Right lobe of liver (tissue), 6 donors: ENCODE measurements around the gene EPB41L1. TPM values are rescaled to one million over a fixed set of nuclear protein-coding genes. Genes with fewer than 3 reads are reported as not detected.

Source experiments
- ATAC-seq, 4 donors: fragments of 200-7000 bp; cut with Tn5 transposase; one replicate each; pipeline ENCODE4 v1.9.1; 2020; ENCODE audit warnings: mild to moderate bottlenecking in 4 of 4, moderate library complexity in 4 of 4
- DNase-seq, 3 donors: peaks; one replicate each; pipeline ENCODE4 v3.0.0-alpha.2; 2020
- H3K27ac ChIP-seq, 3 donors: fragments of 200-600 bp; one replicate each; pipeline ENCODE4 v1.8.0; 2022
- H3K27me3 ChIP-seq, 2 donors: fragments of 200-600 bp; one replicate each; pipeline ENCODE4 v1.8.0; 2022
- H3K36me3 ChIP-seq, 4 donors: fragments of 200-600 bp; sonication (generic) in 1 of 4; one replicate each; pipeline versions ENCODE4 v1.5.1 to v1.8.0; 2017 to 2022; ENCODE audit warnings: control low read depth in 1 of 4
- H3K4me1 ChIP-seq, 4 donors: fragments of 200-600 bp; sonication (generic) in 1 of 4; one replicate each; pipeline versions ENCODE4 v1.5.1 to v1.8.0; 2017 to 2022; ENCODE audit warnings: control low read depth in 1 of 4
- H3K4me3 ChIP-seq, 3 donors: fragments of 200-600 bp; one replicate each; pipeline ENCODE4 v1.8.0; 2022
- H3K9me3 ChIP-seq, 4 donors: fragments of 200-600 bp; sonication (generic) in 1 of 4; one replicate each; pipeline versions ENCODE4 v1.5.1 to v1.8.0; 2017 to 2022; ENCODE audit warnings: control low read depth in 1 of 4
- POLR2A ChIP-seq: fragments of 450-650 bp; IDR thresholded peaks from one replicate; pipeline ENCODE4 v1.6.1; 2017; ENCODE audit warnings: antibody characterized with exemption, mild to moderate bottlenecking
- WGBS: methylation state at CpG from one replicate; pipeline ENCODE4 v1.1.6; 2018; ENCODE audit warnings: low coverage, low lambda C conversion rate; ENCODE audit not compliant: insufficient coverage; ENCODE audit errors: missing lambda C conversion rate; 5-methylcytosine and 5-hydroxymethylcytosine counted together
- intact Hi-C, 2 donors: fragments of 100-400 bp; cut with DNase I; formaldehyde crosslinking; loops; one replicate each; pipeline versions ENCODE4 v1.11.2 to v1.14.1; 2022
- total RNA-seq, 6 experiments: library from RNA; depleted of rRNA in 2 of 6; stranded (reverse); fragments of >200 nt in 2 of 6; fragmentation: NEBNext Ultra II Directional in 3 of 6; extraction: Animal tissue kit (Norgen Biotek cat#: 25700) in 3 of 6; gene quantifications; one replicate each; pipeline versions ENCODE4 v1.1.0 to v1.2.4, GENCODE V29; 2016 to 2023
- TF ChIP-seq, protein P1 (sequence below), 4 donors: fragments of 200-600 bp in 3 of 4; fragments of 450-650 bp in 1 of 4; IDR thresholded peaks; one replicate each; pipeline versions ENCODE4 v1.5.1 to v1.8.0; 2016 to 2022; ENCODE audit warnings: antibody characterized with exemption in 4 of 4, mild to moderate bottlenecking in 2 of 4
- donor health status: DM: no; HTN: yes; CAD: no.
- donor health status: DM: no; HTN: no; CAD: no.
- donor health status: DM: no; HTN: no; CAD: no.
- donor health status: DM: no; HTN: yes; CAD: no.
- donor health status: DM: no; HTN: yes; CAD: no.

Gene EPB41L1
- total RNA-seq, 6 experiments from 2014 or later, result 3.1 to 13.2 (median 5.3) TPM

DNA sequence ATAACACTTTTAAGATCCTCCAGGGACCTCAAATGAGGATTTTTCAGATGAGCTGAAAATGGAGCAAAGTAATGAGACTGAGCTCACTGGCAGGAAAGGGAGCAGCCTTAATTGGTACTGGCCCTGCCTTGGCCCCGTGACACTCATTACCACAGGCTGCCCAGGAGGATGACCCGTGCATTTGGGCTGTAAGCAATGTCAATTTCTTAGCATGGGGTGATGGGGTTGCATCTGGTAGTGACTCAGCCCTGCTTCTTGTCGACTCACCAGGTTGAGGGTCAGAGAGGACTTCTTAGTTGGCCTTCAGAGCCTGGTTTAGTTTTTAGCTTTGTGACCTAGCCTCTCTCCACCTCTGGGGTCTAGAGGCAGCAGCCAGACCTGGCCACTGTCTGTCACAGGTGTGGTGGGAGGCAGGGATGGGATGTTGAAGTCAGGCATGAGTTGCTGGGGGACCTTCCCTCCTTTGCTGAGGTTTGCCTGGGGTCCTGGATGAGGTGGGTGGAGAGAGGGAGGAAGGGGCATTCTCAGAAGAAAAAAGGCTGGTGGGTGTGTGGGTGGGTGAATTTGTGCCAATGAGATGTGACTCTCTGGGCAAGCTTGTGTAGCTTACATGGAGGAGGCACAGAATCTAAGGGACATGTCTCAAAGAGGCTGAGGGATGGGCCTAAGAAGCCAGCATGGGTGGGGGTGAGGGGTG lies 25.9 kb upstream of the EPB41L1 start:
- DNase-seq, result no peak
- no peak overlapping the region for H3K4me3 ChIP-seq
- H3K27ac ChIP-seq, result no peak overlapping the region
- 54% methylated on average over 3 of the region's 3 CpGs for WGBS
- intact Hi-C loops, result no loop called here
- H3K36me3 ChIP-seq, result no peaks in the 10 kb centered on the region
- no peaks in the 10 kb centered on the region for H3K4me1 ChIP-seq
- no peaks in the 10 kb centered on the region for H3K27me3 ChIP-seq
- no peak for ATAC-seq
- TF ChIP-seq, protein P1, sequence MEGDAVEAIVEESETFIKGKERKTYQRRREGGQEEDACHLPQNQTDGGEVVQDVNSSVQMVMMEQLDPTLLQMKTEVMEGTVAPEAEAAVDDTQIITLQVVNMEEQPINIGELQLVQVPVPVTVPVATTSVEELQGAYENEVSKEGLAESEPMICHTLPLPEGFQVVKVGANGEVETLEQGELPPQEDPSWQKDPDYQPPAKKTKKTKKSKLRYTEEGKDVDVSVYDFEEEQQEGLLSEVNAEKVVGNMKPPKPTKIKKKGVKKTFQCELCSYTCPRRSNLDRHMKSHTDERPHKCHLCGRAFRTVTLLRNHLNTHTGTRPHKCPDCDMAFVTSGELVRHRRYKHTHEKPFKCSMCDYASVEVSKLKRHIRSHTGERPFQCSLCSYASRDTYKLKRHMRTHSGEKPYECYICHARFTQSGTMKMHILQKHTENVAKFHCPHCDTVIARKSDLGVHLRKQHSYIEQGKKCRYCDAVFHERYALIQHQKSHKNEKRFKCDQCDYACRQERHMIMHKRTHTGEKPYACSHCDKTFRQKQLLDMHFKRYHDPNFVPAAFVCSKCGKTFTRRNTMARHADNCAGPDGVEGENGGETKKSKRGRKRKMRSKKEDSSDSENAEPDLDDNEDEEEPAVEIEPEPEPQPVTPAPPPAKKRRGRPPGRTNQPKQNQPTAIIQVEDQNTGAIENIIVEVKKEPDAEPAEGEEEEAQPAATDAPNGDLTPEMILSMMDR (IDR thresholded peaks at IDR 0.05), result no peak
- TF ChIP-seq POLR2A, result no peak
- H3K9me3 ChIP-seq, result no peaks in the 10 kb centered on the region

DNA sequence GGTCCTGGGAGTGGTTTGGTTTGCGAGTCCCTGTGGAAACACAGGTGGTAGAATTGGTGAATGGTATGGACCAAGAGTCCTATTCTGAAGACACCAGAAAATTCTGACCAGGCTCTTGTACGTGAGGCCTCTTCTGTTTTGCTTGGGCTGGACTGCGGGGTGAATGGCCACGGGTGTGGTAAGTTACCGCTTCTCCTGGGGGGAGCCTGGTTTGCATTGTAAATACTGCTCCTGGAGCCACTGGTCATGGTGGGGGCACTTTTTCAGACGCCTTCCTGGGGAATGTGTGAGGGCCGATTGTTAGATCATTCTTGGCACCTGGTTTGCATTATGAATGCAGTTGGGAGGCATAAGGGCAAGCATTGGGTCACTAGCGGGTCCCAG lies 25.4 kb upstream of the EPB41L1 start:
- no peak overlapping the region for H3K27ac ChIP-seq
- TF ChIP-seq POLR2A, result no peak
- TF ChIP-seq, protein P1 (IDR thresholded peaks at IDR 0.05), result no peak
- WGBS, result 79% methylated on average over 3 of the region's 8 CpGs
- no peaks in the 10 kb centered on the region for H3K4me1 ChIP-seq
- ATAC-seq, result no peak
- no peak for DNase-seq
- intact Hi-C loops, result no loop called here
- H3K4me3 ChIP-seq, result no peak overlapping the region
- no peaks in the 10 kb centered on the region for H3K36me3 ChIP-seq
- no peaks in the 10 kb centered on the region for H3K27me3 ChIP-seq
- no peaks in the 10 kb centered on the region for H3K9me3 ChIP-seq

DNA sequence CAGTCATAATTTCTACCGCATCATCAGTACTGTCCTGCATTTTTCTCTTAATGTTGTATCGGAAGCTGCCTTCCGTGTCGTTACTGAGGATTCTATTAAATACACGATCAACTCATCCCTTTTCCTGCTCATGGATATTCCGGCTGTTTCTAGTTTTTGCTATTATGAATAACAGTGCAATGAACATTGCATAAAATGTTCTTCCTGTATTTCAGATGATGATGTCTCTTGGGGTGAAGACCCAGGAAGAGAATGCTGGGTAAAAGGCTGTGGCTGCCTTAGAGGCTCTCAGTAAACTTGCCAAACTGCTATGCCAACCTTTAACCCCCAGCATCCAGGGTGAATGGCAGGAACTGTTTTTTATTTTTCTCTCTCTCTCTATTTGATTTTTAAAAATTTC lies 24.1 kb upstream of the EPB41L1 start:
- H3K4me1 ChIP-seq, result no peaks in the 10 kb centered on the region
- H3K4me3 ChIP-seq, result no peak overlapping the region
- H3K27ac ChIP-seq, result no peak overlapping the region
- intact Hi-C loops, result no loop called here
- H3K27me3 ChIP-seq, result no peaks in the 10 kb centered on the region
- no peaks in the 10 kb centered on the region for H3K9me3 ChIP-seq
- TF ChIP-seq, protein P1 (IDR thresholded peaks at IDR 0.05), result no peak
- TF ChIP-seq POLR2A, result no peak
- no peak for DNase-seq
- H3K36me3 ChIP-seq, result no peaks in the 10 kb centered on the region
- peak in 1 of 4 donors; percentile 22 for ATAC-seq
- WGBS, result 41% methylated on average over 6 of the region's 6 CpGs

GRCh38 chr20:36132802-36133211 lies 21.7 kb upstream of the EPB41L1 start:
- 93% methylated on average over 4 of the region's 5 CpGs for whole genome bisulfite sequencing
- no peaks in the 10 kb centered on the region for H3K9me3 ChIP-seq
- no peak overlapping the region for H3K27ac ChIP-seq
- H3K36me3 ChIP-seq, result no peaks in the 10 kb centered on the region
- ATAC-seq (no peak), DNase-seq (no peak)
- no peak overlapping the region for H3K4me3 ChIP-seq
- TF ChIP-seq, protein P1 (IDR thresholded peaks at IDR 0.05), result no peak
- no peak for TF ChIP-seq POLR2A
- no peaks in the 10 kb centered on the region for H3K4me1 ChIP-seq
- H3K27me3 ChIP-seq, result no peaks in the 10 kb centered on the region
- intact Hi-C loops, result no loop called here
